Measurements from ENCODE around the gene TMEM170B. TPM values are rescaled to one million over a fixed set of nuclear protein-coding genes. Genes with fewer than 3 reads are reported as not detected.
"Not testable (repeated sequence)": the region's sequence is repeated elsewhere in the genome, so short reads cannot be mapped to it uniquely, and the experiment has no call there.

TMEM170B gene
- total and polyA plus RNA-seq, 4 donors = 10.9 to 53.9 (median 35.6) TPM

- no CpG with 5 or more reads among the region's 3 CpGs for WGBS (ENCODE audit: insufficient coverage)
- Histone ChIP-seq H3K4me1 (ENCODE audit: control insufficient read depth, insufficient read depth, low read length) (peaks cover 3% of the 10 kb centered on the region), H3K9me3 (ENCODE audit: control insufficient read depth, insufficient read depth, low read length) (no peaks in the 10 kb centered on the region), H3K27ac (ENCODE audit: low read depth, low read length) (no peak overlapping the region), H3K27me3 (ENCODE audit: control insufficient read depth, insufficient read depth, low read length) (no peaks in the 10 kb centered on the region), H3K4me3 (ENCODE audit: low read depth, low read length) (no peak overlapping the region), H3K36me3 (ENCODE audit: control insufficient read depth, insufficient read depth, low read length) (no peaks in the 10 kb centered on the region)
- DNase-seq (ENCODE audit: low read depth in 4 of 6, low spot score in 6 of 6) = no peak
Observed at GRCh38 chr6:11542863-11543262, 5.3 kb downstream of the TMEM170B start.

- Histone ChIP-seq H3K9me3 (ENCODE audit: control insufficient read depth, insufficient read depth, low read length) (no peaks in the 10 kb centered on the region), H3K4me1 (ENCODE audit: control insufficient read depth, insufficient read depth, low read length) (peaks cover 3% of the 10 kb centered on the region), H3K4me3 (ENCODE audit: low read depth, low read length) (no peak overlapping the region), H3K27ac (ENCODE audit: low read depth, low read length) (peak overlapping the region; percentile 37), H3K27me3 (ENCODE audit: control insufficient read depth, insufficient read depth, low read length) (no peaks in the 10 kb centered on the region), H3K36me3 (ENCODE audit: control insufficient read depth, insufficient read depth, low read length) (no peaks in the 10 kb centered on the region)
- WGBS (ENCODE audit: insufficient coverage) = no CpG with 5 or more reads among the region's 4 CpGs
- DNase-seq (ENCODE audit: low read depth in 4 of 6, low spot score in 6 of 6) = no peak
Observed at GRCh38 chr6:11543919-11544518, 6.5 kb downstream of the TMEM170B start.

DNA sequence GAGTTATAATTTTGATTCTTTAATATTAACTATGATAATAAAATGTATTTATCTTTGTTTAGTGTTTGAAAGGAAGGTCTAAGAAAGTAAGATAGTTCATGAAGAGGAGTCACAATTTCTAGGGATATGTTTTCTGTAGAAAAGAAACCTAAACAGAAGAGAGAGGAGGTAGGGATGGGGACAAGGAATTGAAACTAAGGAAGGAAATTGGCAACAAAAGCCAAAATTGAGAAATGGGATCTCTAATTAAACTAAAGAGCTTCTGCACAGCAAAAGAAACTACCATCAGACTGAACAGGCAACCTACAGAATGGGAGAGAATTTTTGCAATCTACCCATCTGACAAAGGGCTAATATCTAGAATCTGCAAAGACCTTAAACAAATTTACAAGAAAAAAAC is 10.3 kb downstream of the TMEM170B start:
- not testable (repeated sequence) for H3K27ac ChIP-seq (ENCODE audit: low read depth, low read length); H3K9me3 ChIP-seq (ENCODE audit: control insufficient read depth, insufficient read depth, low read length); H3K27me3 ChIP-seq (ENCODE audit: control insufficient read depth, insufficient read depth, low read length); H3K4me1 ChIP-seq (ENCODE audit: control insufficient read depth, insufficient read depth, low read length); H3K36me3 ChIP-seq (ENCODE audit: control insufficient read depth, insufficient read depth, low read length); DNase-seq (ENCODE audit: low read depth in 4 of 6, low spot score in 6 of 6); H3K4me3 ChIP-seq (ENCODE audit: low read depth, low read length)

DNA sequence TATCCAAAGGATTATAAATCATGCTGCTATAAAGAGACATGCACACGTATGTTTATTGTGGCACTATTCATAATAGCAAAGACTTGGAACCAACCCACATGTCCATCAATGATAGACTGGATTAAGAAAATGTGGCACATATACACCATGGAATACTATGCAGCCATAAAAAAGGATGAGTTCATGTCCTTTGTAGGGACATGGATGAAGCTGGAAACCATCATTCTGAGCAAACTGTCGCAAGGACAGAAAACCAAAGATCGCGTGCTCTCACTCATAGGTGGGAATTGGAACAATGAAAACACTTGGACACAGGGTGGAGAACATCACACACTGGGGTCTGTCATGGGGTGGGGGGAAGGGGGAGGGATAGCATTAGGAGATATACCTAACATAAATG is 11.0 kb downstream of the TMEM170B start:
- DNase-seq (ENCODE audit: low read depth in 4 of 6, low spot score in 6 of 6); H3K27me3 ChIP-seq (ENCODE audit: control insufficient read depth, insufficient read depth, low read length); H3K9me3 ChIP-seq (ENCODE audit: control insufficient read depth, insufficient read depth, low read length); H3K4me1 ChIP-seq (ENCODE audit: control insufficient read depth, insufficient read depth, low read length); H3K27ac ChIP-seq (ENCODE audit: low read depth, low read length); H3K4me3 ChIP-seq (ENCODE audit: low read depth, low read length); H3K36me3 ChIP-seq (ENCODE audit: control insufficient read depth, insufficient read depth, low read length): not testable (repeated sequence)
- WGBS (ENCODE audit: insufficient coverage) = no CpG with 5 or more reads among the region's 4 CpGs

- no peak overlapping the region for H3K27ac ChIP-seq (ENCODE audit: low read depth, low read length)
- no peak overlapping the region for H3K4me3 ChIP-seq (ENCODE audit: low read depth, low read length)
- DNase-seq (ENCODE audit: low read depth in 4 of 6, low spot score in 6 of 6) = no peak
- H3K9me3 ChIP-seq (ENCODE audit: control insufficient read depth, insufficient read depth, low read length) = no peaks in the 10 kb centered on the region
- H3K27me3 ChIP-seq (ENCODE audit: control insufficient read depth, insufficient read depth, low read length) = no peaks in the 10 kb centered on the region
- no peaks in the 10 kb centered on the region for H3K36me3 ChIP-seq (ENCODE audit: control insufficient read depth, insufficient read depth, low read length)
- no peaks in the 10 kb centered on the region for H3K4me1 ChIP-seq (ENCODE audit: control insufficient read depth, insufficient read depth, low read length)
- WGBS (ENCODE audit: insufficient coverage) = 75% methylated on average over 1 of the region's 1 CpG
Observed at GRCh38 chr6:11551053-11551452, 13.5 kb downstream of the TMEM170B start.

- Histone ChIP-seq H3K27me3 (ENCODE audit: control insufficient read depth, insufficient read depth, low read length) (no peaks in the 10 kb centered on the region), H3K36me3 (ENCODE audit: control insufficient read depth, insufficient read depth, low read length) (no peaks in the 10 kb centered on the region), H3K4me3 (ENCODE audit: low read depth, low read length) (no peak overlapping the region), H3K4me1 (ENCODE audit: control insufficient read depth, insufficient read depth, low read length) (no peaks in the 10 kb centered on the region), H3K27ac (ENCODE audit: low read depth, low read length) (no peak overlapping the region), H3K9me3 (ENCODE audit: control insufficient read depth, insufficient read depth, low read length) (no peaks in the 10 kb centered on the region)
- DNase-seq (ENCODE audit: low read depth in 4 of 6, low spot score in 6 of 6) = peak in 2 of 6 donors; percentile 18 to 22
Observed at GRCh38 chr6:11552442-11552841, 14.9 kb downstream of the TMEM170B start.

GRCh38 chr6:11553824-11554223 is 16.3 kb downstream of the TMEM170B start:
- Histone ChIP-seq H3K9me3 (ENCODE audit: control insufficient read depth, insufficient read depth, low read length) (no peaks in the 10 kb centered on the region), H3K4me3 (ENCODE audit: low read depth, low read length) (no peak overlapping the region), H3K4me1 (ENCODE audit: control insufficient read depth, insufficient read depth, low read length) (no peaks in the 10 kb centered on the region), H3K36me3 (ENCODE audit: control insufficient read depth, insufficient read depth, low read length) (no peaks in the 10 kb centered on the region), H3K27me3 (ENCODE audit: control insufficient read depth, insufficient read depth, low read length) (no peaks in the 10 kb centered on the region), H3K27ac (ENCODE audit: low read depth, low read length) (no peak overlapping the region)
- DNase-seq (ENCODE audit: low read depth in 4 of 6, low spot score in 6 of 6) = no peak
- no CpG with 5 or more reads among the region's 3 CpGs for WGBS (ENCODE audit: insufficient coverage)

- DNase-seq (ENCODE audit: low read depth in 4 of 6, low spot score in 6 of 6) = no peak
- H3K9me3 ChIP-seq (ENCODE audit: control insufficient read depth, insufficient read depth, low read length) = no peaks in the 10 kb centered on the region
- no peak overlapping the region for H3K27ac ChIP-seq (ENCODE audit: low read depth, low read length)
- H3K36me3 ChIP-seq (ENCODE audit: control insufficient read depth, insufficient read depth, low read length) = no peaks in the 10 kb centered on the region
- no peaks in the 10 kb centered on the region for H3K4me1 ChIP-seq (ENCODE audit: control insufficient read depth, insufficient read depth, low read length)
- no peak overlapping the region for H3K4me3 ChIP-seq (ENCODE audit: low read depth, low read length)
- WGBS (ENCODE audit: insufficient coverage) = 35% methylated on average over 2 of the region's 3 CpGs
- H3K27me3 ChIP-seq (ENCODE audit: control insufficient read depth, insufficient read depth, low read length) = no peaks in the 10 kb centered on the region
Observed at GRCh38 chr6:11556309-11556708, 18.8 kb downstream of the TMEM170B start.

- Histone ChIP-seq H3K9me3 (ENCODE audit: control insufficient read depth, insufficient read depth, low read length) (no peaks in the 10 kb centered on the region), H3K36me3 (ENCODE audit: control insufficient read depth, insufficient read depth, low read length) (peaks cover 9% of the 10 kb centered on the region), H3K27me3 (ENCODE audit: control insufficient read depth, insufficient read depth, low read length) (no peaks in the 10 kb centered on the region), H3K4me3 (ENCODE audit: low read depth, low read length) (no peak overlapping the region), H3K4me1 (ENCODE audit: control insufficient read depth, insufficient read depth, low read length) (no peaks in the 10 kb centered on the region), H3K27ac (ENCODE audit: low read depth, low read length) (no peak overlapping the region)
- 100% methylated on average over 1 of the region's 3 CpGs for WGBS (ENCODE audit: insufficient coverage)
- DNase-seq (ENCODE audit: low read depth in 4 of 6, low spot score in 6 of 6) = no peak
Observed at GRCh38 chr6:11563793-11564192, 26.2 kb downstream of the TMEM170B start.

GRCh38 chr6:11566609-11567008 is 29.1 kb downstream of the TMEM170B start:
- 100% methylated on average over 5 of the region's 8 CpGs for WGBS (ENCODE audit: insufficient coverage)
- Histone ChIP-seq H3K4me1 (ENCODE audit: control insufficient read depth, insufficient read depth, low read length) (no peaks in the 10 kb centered on the region), H3K36me3 (ENCODE audit: control insufficient read depth, insufficient read depth, low read length) (peaks cover 9% of the 10 kb centered on the region), H3K9me3 (ENCODE audit: control insufficient read depth, insufficient read depth, low read length) (no peaks in the 10 kb centered on the region), H3K27ac (ENCODE audit: low read depth, low read length) (no peak overlapping the region), H3K4me3 (ENCODE audit: low read depth, low read length) (no peak overlapping the region), H3K27me3 (ENCODE audit: control insufficient read depth, insufficient read depth, low read length) (no peaks in the 10 kb centered on the region)
- no peak for DNase-seq (ENCODE audit: low read depth in 4 of 6, low spot score in 6 of 6)

Data from spinal cord (tissue), 10 donors.